Fibroblast of pulmonary artery (primary cell): Measurements from ENCODE around the gene TMEM271.
"Not testable (repeated sequence)": the region's sequence is repeated elsewhere in the genome, so short reads cannot be mapped to it uniquely, and the experiment has no call there.

Experiments used
- DNase-seq: peaks from one replicate; pipeline ENCODE4 v3.0.0-alpha.2; 2010; ENCODE audit warnings: low read depth
- H3K4me3 ChIP-seq: replicated peaks from 2 replicates; pipeline ENCODE4 v1.5.1; 2011; ENCODE audit warnings: low read depth, mild to moderate bottlenecking, control low read depth, low read length, moderate library complexity
- TF ChIP-seq, protein P1 (sequence below): IDR thresholded peaks from 2 replicates; pipeline ENCODE4 v1.5.1; 2011; ENCODE audit warnings: mild to moderate bottlenecking, control low read depth, low read length, inconsistent platforms; ENCODE audit errors: missing control alignments

TMEM271 gene

DNA sequence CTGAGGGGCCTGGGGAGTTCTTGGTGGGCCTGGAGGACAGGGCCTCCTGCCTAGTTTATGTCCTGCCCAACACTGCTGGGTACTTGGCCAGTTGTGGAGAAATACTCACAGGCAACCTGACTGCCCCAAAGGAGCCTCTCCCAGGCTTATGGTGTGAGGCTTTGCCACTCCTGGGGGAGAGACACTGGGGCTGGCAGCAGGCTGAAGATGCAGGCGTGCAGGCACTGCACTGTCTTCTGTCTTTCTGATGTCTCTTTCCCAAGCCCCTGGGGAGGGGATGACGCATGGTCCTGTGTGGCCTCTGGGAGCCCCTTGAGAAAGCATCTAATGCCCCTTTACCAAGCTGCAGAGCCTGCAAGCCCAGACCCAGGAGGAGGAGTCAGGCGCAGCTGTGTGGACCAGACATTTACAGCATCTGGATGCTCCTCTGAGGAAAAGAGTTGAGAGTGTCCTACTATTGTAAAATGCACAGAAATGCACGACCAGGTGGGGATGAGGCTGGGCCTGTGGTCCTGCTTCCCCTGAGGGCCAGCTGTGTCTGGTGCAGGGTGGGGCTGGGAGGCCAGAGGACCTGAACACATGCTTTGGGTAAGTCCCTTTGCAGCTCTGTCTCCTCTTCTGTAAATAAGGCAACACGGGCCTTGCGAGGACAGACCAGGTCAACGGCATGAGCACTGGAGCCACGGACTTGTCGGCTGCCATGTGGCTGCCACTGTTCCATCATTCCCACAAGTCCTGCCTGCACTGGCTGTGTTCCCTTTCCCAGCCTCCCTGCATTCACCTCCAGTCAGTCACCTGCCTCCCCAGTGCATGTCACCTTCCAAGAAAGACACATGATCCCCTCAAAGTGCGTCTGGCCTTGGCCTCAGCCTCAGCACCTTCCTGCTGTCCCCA is 8.4 kb downstream of the TMEM271 start:
- TF ChIP-seq, protein P1, sequence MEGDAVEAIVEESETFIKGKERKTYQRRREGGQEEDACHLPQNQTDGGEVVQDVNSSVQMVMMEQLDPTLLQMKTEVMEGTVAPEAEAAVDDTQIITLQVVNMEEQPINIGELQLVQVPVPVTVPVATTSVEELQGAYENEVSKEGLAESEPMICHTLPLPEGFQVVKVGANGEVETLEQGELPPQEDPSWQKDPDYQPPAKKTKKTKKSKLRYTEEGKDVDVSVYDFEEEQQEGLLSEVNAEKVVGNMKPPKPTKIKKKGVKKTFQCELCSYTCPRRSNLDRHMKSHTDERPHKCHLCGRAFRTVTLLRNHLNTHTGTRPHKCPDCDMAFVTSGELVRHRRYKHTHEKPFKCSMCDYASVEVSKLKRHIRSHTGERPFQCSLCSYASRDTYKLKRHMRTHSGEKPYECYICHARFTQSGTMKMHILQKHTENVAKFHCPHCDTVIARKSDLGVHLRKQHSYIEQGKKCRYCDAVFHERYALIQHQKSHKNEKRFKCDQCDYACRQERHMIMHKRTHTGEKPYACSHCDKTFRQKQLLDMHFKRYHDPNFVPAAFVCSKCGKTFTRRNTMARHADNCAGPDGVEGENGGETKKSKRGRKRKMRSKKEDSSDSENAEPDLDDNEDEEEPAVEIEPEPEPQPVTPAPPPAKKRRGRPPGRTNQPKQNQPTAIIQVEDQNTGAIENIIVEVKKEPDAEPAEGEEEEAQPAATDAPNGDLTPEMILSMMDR = no peak
- H3K4me3 ChIP-seq = no peak overlapping the region
- no peak for DNase-seq

DNA sequence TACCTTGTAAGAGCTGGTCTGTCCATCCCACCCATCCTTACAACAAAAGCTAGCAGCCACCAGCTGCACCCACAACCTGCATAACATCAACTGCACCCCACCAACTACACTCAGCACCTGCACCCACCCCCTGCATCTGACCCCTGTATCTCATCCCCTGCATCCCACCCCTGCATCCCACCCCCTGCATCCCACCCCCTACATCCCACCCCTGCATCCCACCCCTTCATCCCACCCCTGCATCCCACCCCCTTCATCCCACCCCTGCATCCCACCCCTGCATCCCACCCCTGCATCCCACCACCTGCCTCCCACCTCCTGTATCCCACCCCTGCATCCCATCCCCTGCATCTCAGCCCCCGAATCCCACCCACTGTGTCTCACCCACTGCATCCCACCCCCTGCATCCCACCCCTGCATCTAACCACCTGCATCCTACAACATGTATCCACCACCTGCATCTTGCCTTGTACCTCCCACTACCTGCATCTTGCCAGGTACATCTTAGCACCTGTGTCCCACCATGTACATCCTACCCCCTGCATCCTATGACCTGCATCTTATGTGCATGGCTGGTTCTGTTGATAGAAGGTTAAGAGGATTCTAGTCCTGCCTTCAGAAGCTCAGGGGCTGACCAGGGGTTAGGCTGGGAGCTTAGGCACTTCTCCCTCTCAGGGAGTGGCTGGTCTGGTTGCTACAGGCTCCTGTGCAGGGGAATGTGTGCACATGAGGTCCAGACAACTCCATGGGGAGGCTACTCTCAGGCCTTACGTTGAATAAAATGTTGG is 9.4 kb downstream of the TMEM271 start:
- no peak overlapping the region for H3K4me3 ChIP-seq
- no peak for DNase-seq
- TF ChIP-seq, protein P1 = no peak

DNA sequence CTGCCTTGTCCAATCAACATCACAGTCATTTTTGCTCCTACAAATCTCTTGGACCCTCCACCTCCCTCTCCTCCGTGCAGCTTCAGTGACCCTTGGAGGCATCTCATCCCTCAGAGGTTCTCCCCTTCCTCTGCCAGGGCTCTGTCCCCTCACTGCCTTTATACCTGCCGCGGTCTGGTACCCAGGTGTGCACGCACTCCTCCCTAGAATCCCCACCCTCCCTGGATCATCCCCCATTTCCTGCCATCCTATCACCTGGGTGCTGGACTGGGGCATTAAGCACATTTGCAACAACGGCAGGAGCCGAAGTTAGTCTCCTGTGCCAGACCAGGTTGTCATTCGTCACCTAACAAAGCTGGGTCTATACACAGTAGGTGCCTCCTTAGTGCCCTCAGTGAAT is 10.1 kb downstream of the TMEM271 start:
- H3K4me3 ChIP-seq = no peak overlapping the region
- TF ChIP-seq, protein P1 = no peak
- no peak for DNase-seq

DNA sequence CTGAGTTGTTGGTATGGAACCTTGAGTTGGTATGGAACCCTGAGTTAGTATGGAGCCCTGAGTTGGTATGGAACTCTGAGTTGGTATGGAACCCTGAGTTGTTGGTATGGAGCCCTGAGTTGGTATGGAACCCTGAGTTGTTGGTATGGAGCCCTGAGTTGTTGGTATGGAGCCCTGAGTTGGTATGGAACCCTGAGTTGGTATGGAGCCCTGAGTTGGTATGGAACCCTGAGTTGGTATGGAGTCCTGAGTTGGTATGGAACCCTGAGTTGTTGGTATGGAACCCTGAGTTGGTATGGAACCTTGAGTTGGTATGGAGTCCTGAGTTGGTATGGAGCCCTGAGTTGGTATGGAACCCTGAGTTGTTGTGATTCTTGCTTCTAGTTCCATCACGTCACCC is 10.5 kb downstream of the TMEM271 start:
- DNase-seq, H3K4me3 ChIP-seq: not testable (repeated sequence)

DNA sequence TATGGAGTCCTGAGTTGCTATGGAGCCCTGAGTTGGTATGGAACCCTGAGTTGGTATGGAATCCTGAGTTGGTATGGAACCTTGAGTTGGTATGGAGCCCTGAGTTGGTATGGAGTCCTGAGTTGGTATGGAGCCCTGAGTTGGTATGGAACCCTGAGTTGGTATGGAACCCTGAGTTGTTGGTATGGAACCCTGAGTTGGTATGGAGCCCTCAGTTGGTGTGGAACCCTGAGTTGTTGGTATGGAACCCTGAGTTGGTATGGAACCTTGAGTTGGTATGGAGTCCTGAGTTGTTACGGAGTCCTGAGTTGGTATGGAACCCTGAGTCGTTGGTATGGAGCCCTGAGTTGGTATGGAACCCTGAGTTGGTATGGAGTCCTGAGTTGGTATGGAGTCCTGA is 13.6 kb downstream of the TMEM271 start:
- DNase-seq, H3K4me3 ChIP-seq: not testable (repeated sequence)

DNA sequence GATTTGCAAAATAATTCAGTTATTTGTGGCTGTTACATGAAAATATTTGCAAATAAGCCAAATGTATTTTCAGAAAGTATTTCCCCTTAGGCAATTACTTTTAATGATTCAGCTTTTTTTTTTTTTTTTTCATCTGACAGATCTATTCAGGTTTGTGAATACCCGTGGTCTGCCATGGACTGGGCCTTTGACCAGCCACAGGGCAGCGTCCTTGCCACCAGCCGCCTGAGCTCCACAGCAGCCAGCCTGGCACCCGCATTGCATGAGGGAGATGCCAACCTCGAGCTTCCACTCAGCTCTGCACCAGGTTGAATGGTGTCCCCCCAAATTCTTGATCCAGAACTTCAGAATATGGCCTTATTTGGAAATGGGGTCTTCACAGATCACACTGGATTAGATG is 14.7 kb downstream of the TMEM271 start:
- H3K4me3 ChIP-seq = no peak overlapping the region
- TF ChIP-seq, protein P1 = no peak
- DNase-seq = no peak

DNA sequence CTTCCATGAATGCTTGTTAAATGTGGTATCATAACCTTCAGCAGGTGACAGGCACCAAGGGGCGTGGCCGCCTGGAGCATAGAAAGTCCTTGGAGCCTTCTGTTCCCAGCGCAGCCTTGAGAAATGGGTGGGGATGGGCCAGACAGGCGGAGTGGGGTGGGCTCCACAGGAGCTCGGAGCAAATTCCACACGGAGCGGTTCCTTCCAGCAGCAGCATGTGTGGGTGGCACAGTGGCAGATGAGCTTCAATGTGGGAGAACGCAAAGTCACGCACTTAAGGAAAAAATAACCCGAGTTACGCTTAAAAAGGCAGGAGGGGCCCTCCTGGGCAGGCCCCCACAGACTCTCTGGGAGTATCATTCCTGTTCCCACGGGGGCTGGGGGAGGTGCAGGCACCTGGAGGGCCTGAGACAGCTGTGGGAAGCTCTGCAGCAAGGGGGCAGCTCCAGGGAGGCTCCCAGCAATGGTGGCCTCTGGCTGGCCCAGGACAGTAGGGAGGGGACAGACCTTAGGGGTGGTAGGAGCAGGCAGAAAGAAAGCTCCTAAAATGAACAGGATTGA is 15.3 kb downstream of the TMEM271 start:
- TF ChIP-seq, protein P1 = no peak
- DNase-seq = no peak
- H3K4me3 ChIP-seq = no peak overlapping the region
